HL-60 (cell line): Measurements from ENCODE around the gene NIPA2.
A peak's percentile ranks its signal among the peaks of the same experiment; 100 is the strongest.

Experiments
- DNase-seq, 2 experiments: peaks; one replicate each; pipeline ENCODE4 v3.0.0-alpha.2; 2010 to 2020; ENCODE audit warnings: low read depth in 1 of 2, low spot score in 1 of 2
- H3K27ac ChIP-seq: fragments of 250-450 bp; sonication (Bioruptor Pico); replicated peaks from 2 replicates; pipeline ENCODE4 v1.5.1; 2020; ENCODE audit warnings: mild to moderate bottlenecking, moderate library complexity
- H3K27me3 ChIP-seq: fragments of 250-450 bp; sonication (Bioruptor Pico); 2 replicates; pipeline ENCODE4 v1.5.1; 2021; ENCODE audit warnings: mild to moderate bottlenecking, moderate library complexity; ENCODE audit not compliant: insufficient read depth, poor library complexity, severe bottlenecking
- H3K4me3 ChIP-seq: replicated peaks from 2 replicates; pipeline ENCODE4 v1.5.1; 2011; ENCODE audit warnings: mild to moderate bottlenecking, control low read depth, low read length; ENCODE audit not compliant: insufficient read depth
- GABPA ChIP-seq: IDR thresholded peaks from 2 replicates; pipeline ENCODE4 v1.6.1; 2012; ENCODE audit warnings: low read depth
- POLR2AphosphoS5 ChIP-seq: IDR thresholded peaks from 2 replicates; pipeline ENCODE4 v1.6.1; 2012; ENCODE audit warnings: low read depth
- SPI1 ChIP-seq: IDR thresholded peaks from 2 replicates; pipeline ENCODE4 v1.6.1; 2012; ENCODE audit warnings: low read depth, mild to moderate bottlenecking, borderline replicate concordance
- TF ChIP-seq, protein P1 (sequence below): IDR thresholded peaks from one replicate; pipeline ENCODE4 v1.5.1; 2011; ENCODE audit warnings: low read length, control low read depth, inconsistent platforms; ENCODE audit not compliant: insufficient read depth
- TF ChIP-seq, protein P2 (sequence below): IDR thresholded peaks from 2 replicates; pipeline ENCODE4 v1.6.1; 2012; ENCODE audit warnings: low read depth; ENCODE audit not compliant: insufficient replicate concordance

NIPA2 gene

DNA sequence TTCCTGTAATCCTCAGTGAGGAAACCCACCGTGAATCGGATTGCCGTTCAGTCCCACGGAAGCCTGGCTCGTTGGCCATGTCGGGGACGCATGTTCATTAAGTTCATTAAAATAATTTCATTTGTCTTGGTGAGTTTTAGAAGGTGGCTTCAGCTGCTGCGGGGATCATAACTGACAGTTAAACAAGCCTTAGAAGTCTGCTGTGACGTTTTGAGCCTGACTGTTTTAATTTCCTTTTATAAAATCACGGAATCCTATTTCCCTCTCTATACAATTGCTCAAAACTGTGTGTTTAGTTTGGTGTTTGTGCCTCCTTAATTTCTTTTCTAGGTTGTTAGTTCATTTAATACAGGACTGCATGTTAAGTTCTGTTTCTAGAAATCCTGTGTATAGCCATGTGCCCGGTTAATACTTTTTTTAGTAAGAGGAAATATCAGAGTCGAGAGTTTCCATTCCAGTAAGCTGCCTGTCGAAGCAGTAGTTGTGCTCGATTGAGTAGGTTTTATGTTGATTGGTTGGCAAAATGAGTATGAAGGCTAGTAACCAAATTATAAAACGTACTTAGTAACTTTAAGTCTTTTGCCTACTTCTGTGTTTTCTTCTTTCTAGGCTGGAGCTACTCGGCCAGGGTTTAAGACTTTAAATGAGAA lies 705 bp downstream of the NIPA2 start:
- TF ChIP-seq POLR2AphosphoS5: no peak
- TF ChIP-seq, protein P1, sequence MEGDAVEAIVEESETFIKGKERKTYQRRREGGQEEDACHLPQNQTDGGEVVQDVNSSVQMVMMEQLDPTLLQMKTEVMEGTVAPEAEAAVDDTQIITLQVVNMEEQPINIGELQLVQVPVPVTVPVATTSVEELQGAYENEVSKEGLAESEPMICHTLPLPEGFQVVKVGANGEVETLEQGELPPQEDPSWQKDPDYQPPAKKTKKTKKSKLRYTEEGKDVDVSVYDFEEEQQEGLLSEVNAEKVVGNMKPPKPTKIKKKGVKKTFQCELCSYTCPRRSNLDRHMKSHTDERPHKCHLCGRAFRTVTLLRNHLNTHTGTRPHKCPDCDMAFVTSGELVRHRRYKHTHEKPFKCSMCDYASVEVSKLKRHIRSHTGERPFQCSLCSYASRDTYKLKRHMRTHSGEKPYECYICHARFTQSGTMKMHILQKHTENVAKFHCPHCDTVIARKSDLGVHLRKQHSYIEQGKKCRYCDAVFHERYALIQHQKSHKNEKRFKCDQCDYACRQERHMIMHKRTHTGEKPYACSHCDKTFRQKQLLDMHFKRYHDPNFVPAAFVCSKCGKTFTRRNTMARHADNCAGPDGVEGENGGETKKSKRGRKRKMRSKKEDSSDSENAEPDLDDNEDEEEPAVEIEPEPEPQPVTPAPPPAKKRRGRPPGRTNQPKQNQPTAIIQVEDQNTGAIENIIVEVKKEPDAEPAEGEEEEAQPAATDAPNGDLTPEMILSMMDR: no peak
- TF ChIP-seq SPI1: no peak
- no peak for TF ChIP-seq GABPA
- TF ChIP-seq, protein P2, sequence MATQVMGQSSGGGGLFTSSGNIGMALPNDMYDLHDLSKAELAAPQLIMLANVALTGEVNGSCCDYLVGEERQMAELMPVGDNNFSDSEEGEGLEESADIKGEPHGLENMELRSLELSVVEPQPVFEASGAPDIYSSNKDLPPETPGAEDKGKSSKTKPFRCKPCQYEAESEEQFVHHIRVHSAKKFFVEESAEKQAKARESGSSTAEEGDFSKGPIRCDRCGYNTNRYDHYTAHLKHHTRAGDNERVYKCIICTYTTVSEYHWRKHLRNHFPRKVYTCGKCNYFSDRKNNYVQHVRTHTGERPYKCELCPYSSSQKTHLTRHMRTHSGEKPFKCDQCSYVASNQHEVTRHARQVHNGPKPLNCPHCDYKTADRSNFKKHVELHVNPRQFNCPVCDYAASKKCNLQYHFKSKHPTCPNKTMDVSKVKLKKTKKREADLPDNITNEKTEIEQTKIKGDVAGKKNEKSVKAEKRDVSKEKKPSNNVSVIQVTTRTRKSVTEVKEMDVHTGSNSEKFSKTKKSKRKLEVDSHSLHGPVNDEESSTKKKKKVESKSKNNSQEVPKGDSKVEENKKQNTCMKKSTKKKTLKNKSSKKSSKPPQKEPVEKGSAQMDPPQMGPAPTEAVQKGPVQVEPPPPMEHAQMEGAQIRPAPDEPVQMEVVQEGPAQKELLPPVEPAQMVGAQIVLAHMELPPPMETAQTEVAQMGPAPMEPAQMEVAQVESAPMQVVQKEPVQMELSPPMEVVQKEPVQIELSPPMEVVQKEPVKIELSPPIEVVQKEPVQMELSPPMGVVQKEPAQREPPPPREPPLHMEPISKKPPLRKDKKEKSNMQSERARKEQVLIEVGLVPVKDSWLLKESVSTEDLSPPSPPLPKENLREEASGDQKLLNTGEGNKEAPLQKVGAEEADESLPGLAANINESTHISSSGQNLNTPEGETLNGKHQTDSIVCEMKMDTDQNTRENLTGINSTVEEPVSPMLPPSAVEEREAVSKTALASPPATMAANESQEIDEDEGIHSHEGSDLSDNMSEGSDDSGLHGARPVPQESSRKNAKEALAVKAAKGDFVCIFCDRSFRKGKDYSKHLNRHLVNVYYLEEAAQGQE: no peak
- peak overlapping the region; percentile 75 for H3K27ac ChIP-seq

DNA sequence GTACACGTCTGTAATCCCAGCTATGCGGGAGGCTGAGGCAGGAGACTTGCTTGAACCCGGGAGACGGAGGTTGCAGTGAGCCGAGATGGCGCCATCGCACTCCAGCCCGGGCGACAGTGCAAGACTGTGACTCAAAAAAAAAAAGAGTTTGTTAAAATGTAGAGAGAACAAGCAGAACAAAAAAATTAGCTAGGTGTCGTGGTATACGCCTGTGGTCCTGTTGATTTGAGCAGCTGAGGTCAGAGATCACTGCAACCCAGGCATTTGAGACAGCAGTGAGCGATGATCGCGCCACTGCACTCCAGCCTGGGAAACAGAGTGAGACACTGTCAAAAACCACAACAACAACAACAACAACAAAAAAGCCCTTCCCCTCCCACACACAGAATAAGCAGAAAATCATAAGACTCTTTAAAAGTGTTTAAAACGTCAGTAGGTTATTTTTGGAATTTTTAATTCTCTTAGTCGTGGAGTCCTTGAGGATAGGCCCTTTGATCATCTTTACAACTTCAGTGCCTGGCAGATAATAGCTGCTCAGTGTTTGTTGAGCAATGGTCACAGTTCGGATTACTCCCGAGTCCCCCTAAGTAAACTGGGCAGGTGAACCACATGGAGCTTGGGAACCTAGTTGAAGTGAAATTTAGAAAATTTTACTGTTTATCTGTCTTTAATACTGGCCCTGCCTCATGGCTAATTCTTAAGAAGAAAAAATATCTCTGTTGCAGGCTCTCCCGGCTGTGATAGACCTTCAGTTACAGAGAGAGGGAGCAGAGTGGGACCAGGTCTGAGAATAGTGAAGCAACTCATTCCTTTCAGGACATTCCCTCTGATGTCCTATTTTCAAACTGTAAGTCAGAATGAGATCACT lies 6.2 kb downstream of the NIPA2 start:
- no peak for DNase-seq
- no peak overlapping the region for H3K4me3 ChIP-seq
- TF ChIP-seq GABPA: no peak
- TF ChIP-seq POLR2AphosphoS5: no peak
- TF ChIP-seq, protein P1: no peak
- TF ChIP-seq SPI1: no peak
- TF ChIP-seq, protein P2: no peak
- H3K27me3 ChIP-seq: no peaks in the 10 kb centered on the region
- H3K27ac ChIP-seq: no peak overlapping the region

More for the DNA sequence above, 705 bp downstream of the NIPA2 start:
- DNase-seq: no peak
- no peaks in the 10 kb centered on the region for H3K27me3 ChIP-seq
- H3K4me3 ChIP-seq: peak overlapping the region; percentile 95

DNA sequence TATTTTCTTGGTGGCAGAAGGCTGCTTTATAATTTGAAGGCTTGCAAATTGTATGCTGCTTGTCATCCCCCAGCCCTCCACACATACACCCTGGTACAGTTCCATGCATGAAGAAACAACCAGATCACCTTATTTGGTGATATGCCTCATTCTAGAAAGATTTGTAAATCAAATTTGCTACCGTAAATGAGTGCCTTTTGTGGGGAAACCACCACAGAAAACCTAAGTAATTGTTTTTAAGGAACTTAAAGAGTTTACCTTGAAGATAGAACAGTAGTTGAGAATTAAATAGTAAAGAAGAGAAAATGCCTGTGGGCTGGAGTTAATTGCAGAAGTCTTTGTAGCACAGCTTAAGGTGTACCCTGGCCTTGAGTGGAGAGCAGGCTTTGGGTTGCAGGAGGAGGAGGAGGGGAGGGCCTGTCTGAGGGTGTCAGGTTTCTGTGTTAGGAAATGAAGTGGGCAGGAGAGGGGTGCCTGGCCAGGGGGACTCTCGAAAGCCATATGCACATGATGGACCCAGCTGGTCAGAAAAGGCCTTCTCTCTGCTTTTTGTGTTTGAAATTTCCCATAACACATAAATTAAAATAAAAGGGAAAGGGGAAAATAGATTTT lies 6.9 kb downstream of the NIPA2 start:
- TF ChIP-seq SPI1: no peak
- TF ChIP-seq, protein P1: no peak
- TF ChIP-seq, protein P2: no peak
- TF ChIP-seq POLR2AphosphoS5: no peak
- no peak for TF ChIP-seq GABPA
- H3K27ac ChIP-seq: no peak overlapping the region

More for the DNA sequence above, 6.9 kb downstream of the NIPA2 start:
- H3K4me3 ChIP-seq: no peak overlapping the region
- no peak for DNase-seq
- H3K27me3 ChIP-seq: no peaks in the 10 kb centered on the region
